Body of pancreas (tissue), 4 donors: ENCODE results near the gene RNF32. TPM values are rescaled to one million over a fixed set of nuclear protein-coding genes. Genes with fewer than 3 reads are reported as not detected.

ENCODE experiments used
- ATAC-seq: fragments of 150-250 bp; one replicate; pipeline ENCODE4 v1.9.1; 2016
- DNase-seq, 4 donors: peaks; one replicate each; pipeline ENCODE4 v3.0.0-alpha.2; 2019
- H3K27ac ChIP-seq, 4 donors: fragments of 200-600 bp; sonication (generic); 1 replicate in 3 of 4; 2 replicates in 1 of 4; pipeline versions ENCODE4 v1.5.1 to v1.6.1; 2016 to 2019; ENCODE audit warnings: mild to moderate bottlenecking in 1 of 4, mixed read lengths in 1 of 4, moderate library complexity in 1 of 4
- H3K27me3 ChIP-seq, 2 donors: fragments of 200-600 bp; sonication (generic); one replicate each; pipeline ENCODE4 v1.6.0; 2016; ENCODE audit warnings: mild to moderate bottlenecking in 1 of 2
- H3K36me3 ChIP-seq, 2 donors: fragments of 200-600 bp; sonication (generic); replicated peaks in 1 of 2; 2 replicates each; pipeline ENCODE4 v1.5.1; 2016; ENCODE audit warnings: low read depth in 2 of 2; ENCODE audit not compliant: insufficient read depth in 1 of 2
- H3K4me1 ChIP-seq: fragments of 200-600 bp; sonication (generic); one replicate; pipeline ENCODE4 v1.6.0; 2016
- H3K4me3 ChIP-seq, 2 donors: fragments of 200-600 bp; sonication (generic); 1 replicate in 1 of 2; 2 replicates in 1 of 2; pipeline ENCODE4 v1.5.1; 2016 to 2019
- H3K9me3 ChIP-seq, 3 donors: fragments of 200-600 bp; sonication (generic); 1 replicate in 2 of 3; 2 replicates in 1 of 3; pipeline ENCODE4 v1.5.1; 2016
- POLR2A ChIP-seq, 3 donors: fragments of 450-650 bp; IDR thresholded peaks; one replicate each; pipeline ENCODE4 v1.6.1; 2016; ENCODE audit warnings: antibody characterized with exemption in 3 of 3, mild to moderate bottlenecking in 2 of 3
- WGBS, 2 donors: methylation state at CpG; one replicate each; pipeline ENCODE4 v1.1.5; 2017; 5-methylcytosine and 5-hydroxymethylcytosine counted together
- intact Hi-C: fragments of 100-400 bp; cut with DNase I; formaldehyde crosslinking; loops from one replicate; pipeline ENCODE4 v1.15.1; 2023
- total RNA-seq, 2 donors: library from RNA; depleted of rRNA; stranded (reverse); fragments of >200 nt; gene quantifications; one replicate each; pipeline ENCODE4 v1.1.0, GENCODE V29; 2016
- TF ChIP-seq, protein P1 (sequence below), 7 experiments: fragments of 450-650 bp in 4 of 7; fragments of 200-600 bp in 3 of 7; sonication (generic) in 3 of 7; IDR thresholded peaks; one replicate each; pipeline ENCODE4 v1.5.1; 2016 to 2019; ENCODE audit warnings: antibody characterized with exemption in 7 of 7

Gene RNF32
- total RNA-seq, 2 donors from 2014 or later, result 0.26 to 0.99 TPM

DNA sequence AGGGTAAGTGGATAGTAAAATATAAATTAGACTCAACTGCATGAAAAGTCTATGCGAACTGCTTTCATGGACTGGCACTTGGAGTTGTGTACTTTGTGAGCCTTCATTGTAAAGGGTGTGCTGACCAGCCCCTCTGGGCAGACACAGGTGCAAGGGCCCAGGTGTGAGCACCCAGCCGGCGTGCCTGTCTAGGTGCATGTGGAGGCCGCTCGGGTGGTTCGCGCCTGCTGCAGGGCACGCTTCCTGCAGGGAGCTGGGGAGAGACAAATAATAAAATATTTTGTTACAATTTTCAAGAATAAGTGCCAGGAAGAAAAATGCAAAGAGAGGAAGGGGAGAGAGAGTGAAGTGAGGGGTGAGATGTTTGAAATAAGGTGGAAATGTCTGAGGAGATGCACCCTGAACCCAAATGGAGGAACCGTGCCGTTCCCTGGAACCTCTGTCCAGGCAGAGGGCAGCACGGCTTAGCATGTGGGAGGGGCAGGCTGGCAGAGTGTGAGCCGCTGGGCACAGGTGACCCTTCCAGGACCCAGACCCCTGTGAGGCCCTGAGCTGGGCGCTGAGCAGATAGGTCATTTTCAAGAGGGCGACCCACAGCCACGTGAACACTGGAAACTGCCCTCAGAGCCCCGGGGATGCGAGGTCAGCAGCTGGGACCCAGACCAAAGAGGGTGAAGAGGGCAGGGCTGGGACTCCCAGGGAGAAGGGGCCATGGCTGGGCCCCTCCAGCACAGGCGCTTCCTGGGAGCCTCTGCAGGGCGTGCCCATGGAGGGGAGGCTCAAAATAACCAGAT is 28.7 kb downstream of the RNF32 start:
- H3K27me3 ChIP-seq, result no peaks in the 10 kb centered on the region
- no peak for ATAC-seq
- 96 to 98% methylated on average over 19 of the region's 19 CpGs for WGBS, 2 donors

DNA sequence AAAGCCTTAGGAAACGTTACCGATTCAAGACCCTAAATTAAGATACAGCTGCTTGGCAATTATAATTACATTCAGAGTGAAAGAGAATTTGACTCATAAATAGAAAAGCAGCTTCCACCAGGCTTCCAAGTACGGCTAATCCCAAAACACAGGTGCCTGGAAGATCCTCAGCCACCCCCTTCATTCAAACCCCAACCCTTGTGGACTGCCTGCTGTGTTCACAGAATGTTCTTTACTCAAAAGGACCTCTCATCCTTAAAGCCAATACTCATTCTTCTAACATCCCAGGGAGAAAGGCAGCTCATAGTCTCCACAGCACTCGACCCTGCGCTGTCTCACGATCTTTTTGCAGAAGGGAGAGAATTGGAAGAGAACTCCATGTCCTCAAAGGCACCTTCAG is 32.9 kb downstream of the RNF32 start:
- intact Hi-C loops, result no loop called here
- Histone ChIP-seq H3K4me3 (no peak overlapping the region), H3K4me1 (no peaks in the 10 kb centered on the region), H3K27ac (no peak overlapping the region), H3K9me3 (no peaks in the 10 kb centered on the region), H3K27me3 (no peaks in the 10 kb centered on the region), H3K36me3 (peaks cover 5 to 6% of the 10 kb centered on the region in 2 donors)
- TF ChIP-seq POLR2A (IDR thresholded peaks at IDR 0.05), result no peak
- TF ChIP-seq, protein P1, sequence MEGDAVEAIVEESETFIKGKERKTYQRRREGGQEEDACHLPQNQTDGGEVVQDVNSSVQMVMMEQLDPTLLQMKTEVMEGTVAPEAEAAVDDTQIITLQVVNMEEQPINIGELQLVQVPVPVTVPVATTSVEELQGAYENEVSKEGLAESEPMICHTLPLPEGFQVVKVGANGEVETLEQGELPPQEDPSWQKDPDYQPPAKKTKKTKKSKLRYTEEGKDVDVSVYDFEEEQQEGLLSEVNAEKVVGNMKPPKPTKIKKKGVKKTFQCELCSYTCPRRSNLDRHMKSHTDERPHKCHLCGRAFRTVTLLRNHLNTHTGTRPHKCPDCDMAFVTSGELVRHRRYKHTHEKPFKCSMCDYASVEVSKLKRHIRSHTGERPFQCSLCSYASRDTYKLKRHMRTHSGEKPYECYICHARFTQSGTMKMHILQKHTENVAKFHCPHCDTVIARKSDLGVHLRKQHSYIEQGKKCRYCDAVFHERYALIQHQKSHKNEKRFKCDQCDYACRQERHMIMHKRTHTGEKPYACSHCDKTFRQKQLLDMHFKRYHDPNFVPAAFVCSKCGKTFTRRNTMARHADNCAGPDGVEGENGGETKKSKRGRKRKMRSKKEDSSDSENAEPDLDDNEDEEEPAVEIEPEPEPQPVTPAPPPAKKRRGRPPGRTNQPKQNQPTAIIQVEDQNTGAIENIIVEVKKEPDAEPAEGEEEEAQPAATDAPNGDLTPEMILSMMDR (IDR thresholded peaks at IDR 0.05), result no peak
- WGBS, 2 donors, result 94% methylated on average over 6 of the region's 6 CpGs
- no peak for DNase-seq
- no peak for ATAC-seq

More for the DNA sequence above, 28.7 kb downstream of the RNF32 start:
- DNase-seq, result no peak
- intact Hi-C loops, result no loop called here
- H3K27ac ChIP-seq, result no peak overlapping the region
- no peaks in the 10 kb centered on the region for H3K9me3 ChIP-seq
- TF ChIP-seq, protein P1 (IDR thresholded peaks at IDR 0.05), result no peak
- no peak for TF ChIP-seq POLR2A (IDR thresholded peaks at IDR 0.05)
- no peaks in the 10 kb centered on the region for H3K4me1 ChIP-seq
- peaks cover 0 to 2% of the 10 kb centered on the region in 2 donors for H3K36me3 ChIP-seq
- H3K4me3 ChIP-seq, result no peak overlapping the region

DNA sequence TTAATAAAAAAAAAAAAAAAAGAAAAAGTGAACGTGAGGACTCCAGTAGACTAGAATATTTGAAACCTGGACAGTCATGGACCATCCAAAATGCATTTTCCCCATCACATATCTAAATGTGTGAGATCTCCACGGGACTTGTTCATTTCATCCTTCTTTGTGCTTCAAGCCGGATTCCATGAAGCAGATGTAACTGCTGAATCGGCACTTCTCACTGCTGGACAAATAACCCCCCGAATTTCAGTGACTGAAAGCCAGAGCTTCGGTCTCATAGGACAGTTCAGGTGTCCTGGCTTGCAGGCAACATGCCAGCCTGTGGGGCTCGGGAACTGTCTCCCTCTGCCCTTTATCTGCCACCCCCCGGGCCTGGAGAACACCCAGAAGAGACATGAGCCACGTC is 33.3 kb downstream of the RNF32 start:
- no peak for DNase-seq
- TF ChIP-seq, protein P1 (IDR thresholded peaks at IDR 0.05), result no peak
- no peak for TF ChIP-seq POLR2A (IDR thresholded peaks at IDR 0.05)
- H3K27me3 ChIP-seq, result no peaks in the 10 kb centered on the region
- no peak overlapping the region for H3K4me3 ChIP-seq
- 80 to 88% methylated on average over 9 of the region's 9 CpGs for whole genome bisulfite sequencing, 2 donors
- no peak for ATAC-seq
- H3K27ac ChIP-seq, result no peak overlapping the region
- H3K4me1 ChIP-seq, result no peaks in the 10 kb centered on the region
- H3K9me3 ChIP-seq, result no peaks in the 10 kb centered on the region
- intact Hi-C loops, result no loop called here
- peaks cover 5 to 6% of the 10 kb centered on the region in 2 donors for H3K36me3 ChIP-seq

DNA sequence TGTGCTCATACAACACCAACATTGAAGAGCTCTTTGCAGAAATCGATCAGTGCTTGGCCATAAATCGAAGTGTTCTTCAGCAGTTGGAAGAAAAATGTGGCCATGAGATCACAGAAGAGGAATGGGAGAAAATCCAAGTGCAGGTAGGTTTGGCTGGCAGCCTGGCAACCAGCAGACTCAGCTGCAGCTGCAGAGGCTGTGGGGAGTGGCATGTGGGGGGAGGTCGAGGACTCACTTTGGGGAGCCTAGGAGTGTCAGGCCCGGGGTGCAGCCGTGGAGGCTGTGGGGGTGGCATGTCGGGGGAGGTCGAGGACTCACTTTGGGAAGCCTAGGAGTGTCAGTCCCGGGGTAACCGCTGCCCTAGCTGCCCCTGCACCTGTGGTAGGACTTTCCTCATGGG is 35.1 kb downstream of the RNF32 start:
- ATAC-seq (no peak), DNase-seq (no peak)
- intact Hi-C loops, result no loop called here
- Histone ChIP-seq H3K36me3 (peaks cover 5 to 9% of the 10 kb centered on the region in 2 donors), H3K4me3 (no peak overlapping the region), H3K9me3 (no peaks in the 10 kb centered on the region), H3K27me3 (no peaks in the 10 kb centered on the region), H3K27ac (no peak overlapping the region), H3K4me1 (no peaks in the 10 kb centered on the region)
- no peak for TF ChIP-seq POLR2A (IDR thresholded peaks at IDR 0.05)
- TF ChIP-seq, protein P1 (IDR thresholded peaks at IDR 0.05), result no peak
- 83 to 86% methylated on average over 9 of the region's 9 CpGs for WGBS, 2 donors

DNA sequence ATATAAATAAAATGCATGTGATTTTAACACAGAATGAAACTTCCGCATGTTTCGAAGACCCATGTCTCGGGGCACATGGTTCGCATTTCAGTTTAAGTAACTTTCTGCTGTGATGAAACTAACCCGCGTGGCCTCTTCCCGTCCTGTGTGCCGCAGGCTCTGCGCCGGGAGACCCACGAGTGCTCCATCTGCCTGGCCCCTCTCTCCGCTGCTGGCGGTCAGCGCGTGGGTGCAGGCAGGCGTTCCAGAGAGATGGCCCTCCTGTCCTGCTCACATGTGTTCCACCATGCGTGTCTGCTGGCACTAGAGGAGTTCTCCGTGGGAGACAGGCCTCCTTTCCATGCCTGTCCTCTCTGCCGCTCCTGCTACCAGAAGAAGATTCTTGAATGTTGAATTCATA is 35.7 kb downstream of the RNF32 start:
- no peaks in the 10 kb centered on the region for H3K4me1 ChIP-seq
- DNase-seq (no peak), ATAC-seq (no peak)
- no peaks in the 10 kb centered on the region for H3K27me3 ChIP-seq
- WGBS, 2 donors, result 97 to 98% methylated on average over 18 to 19 of the region's 19 CpGs
- H3K27ac ChIP-seq, result no peak overlapping the region
- H3K4me3 ChIP-seq, result no peak overlapping the region
- no peaks in the 10 kb centered on the region for H3K9me3 ChIP-seq
- intact Hi-C loops, result no loop called here
- TF ChIP-seq, protein P1 (IDR thresholded peaks at IDR 0.05), result no peak
- TF ChIP-seq POLR2A (IDR thresholded peaks at IDR 0.05), result no peak
- H3K36me3 ChIP-seq, result peaks cover 5 to 9% of the 10 kb centered on the region in 2 donors
